ENCODE results near the gene MAB21L4.

MAB21L4 gene

DNA sequence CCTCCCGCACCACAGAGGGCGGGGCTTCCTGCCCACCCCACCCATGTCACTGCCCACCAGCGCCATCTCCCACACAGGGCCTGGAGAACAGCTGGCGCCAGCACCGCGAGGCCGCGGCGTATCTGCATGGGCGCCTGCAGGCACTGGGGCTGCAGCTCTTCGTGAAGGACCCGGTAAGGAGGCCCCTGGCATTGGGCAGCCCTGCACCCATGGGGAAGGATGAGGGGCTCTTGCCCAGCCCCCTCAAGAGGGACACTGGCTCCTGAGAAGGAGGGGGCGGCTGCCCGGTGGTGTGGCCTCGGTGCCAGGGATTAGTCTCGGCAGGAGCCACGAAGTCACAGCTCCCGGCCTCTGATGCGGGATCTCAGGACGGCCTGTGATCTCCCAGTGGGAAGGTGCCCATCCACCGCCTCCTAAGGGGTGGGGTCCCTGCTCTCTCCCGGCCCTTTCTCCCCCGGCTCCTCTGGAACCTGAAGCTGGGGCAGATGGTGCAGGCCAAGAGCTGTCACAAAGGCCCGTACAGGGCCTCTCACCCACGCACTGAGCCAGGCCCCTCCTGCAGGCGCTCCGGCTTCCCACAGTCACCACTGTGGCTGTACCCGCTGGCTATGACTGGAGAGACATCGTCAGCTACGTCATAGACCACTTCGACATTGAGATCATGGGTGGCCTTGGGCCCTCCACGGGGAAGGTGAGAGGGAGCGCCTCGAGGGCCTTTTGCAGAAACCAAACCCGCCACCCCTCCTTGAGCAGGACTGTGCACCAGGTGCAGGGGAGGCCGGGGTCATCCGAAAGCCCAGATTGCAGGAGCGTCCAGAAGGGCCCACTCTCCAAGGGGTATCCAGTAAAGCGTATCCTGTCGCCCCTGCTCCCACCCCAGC lies 18.3 kb downstream of the MAB21L4 start:
- no peak for DNase-seq (ENCODE audit: low read depth, low spot score)

DNA sequence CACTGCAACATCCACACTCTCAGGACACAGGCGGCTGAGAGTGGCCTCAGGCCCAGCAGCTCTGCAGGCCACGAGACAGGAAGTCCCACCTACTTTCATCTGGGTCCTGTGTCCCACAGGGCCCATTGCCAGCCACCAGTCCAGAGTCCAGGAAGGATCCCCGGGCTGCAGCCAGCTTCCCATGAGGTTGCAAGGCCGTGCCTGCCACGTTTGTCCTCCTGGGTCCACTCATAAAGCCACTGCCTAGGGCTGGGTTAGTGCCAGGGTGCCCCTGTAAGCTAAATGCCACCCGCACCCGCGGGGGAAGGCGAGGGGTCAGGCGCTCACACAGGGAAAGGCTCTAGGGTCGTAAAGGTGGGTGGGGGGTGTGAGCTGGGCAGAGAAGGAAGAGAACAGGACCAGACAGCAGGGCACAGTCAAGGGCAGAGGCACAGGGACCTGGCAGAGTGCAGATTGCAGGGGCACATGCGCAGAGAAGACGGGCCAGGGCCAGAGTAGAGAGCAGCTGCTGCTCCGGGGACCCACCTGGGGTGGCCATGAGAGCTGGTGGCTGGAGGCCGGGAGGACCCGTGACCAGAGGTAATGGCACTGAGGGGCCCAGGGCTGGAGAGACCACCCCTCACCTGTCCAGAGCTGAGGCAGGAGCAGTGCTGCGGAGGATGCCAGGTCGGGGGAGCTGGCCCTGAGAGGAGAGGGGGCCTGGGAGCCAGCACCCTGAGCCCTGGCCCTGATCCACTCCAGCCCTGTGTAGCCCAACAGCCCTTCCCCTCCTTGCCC lies 19.3 kb downstream of the MAB21L4 start:
- DNase-seq (ENCODE audit: low read depth, low spot score): no peak

DNA sequence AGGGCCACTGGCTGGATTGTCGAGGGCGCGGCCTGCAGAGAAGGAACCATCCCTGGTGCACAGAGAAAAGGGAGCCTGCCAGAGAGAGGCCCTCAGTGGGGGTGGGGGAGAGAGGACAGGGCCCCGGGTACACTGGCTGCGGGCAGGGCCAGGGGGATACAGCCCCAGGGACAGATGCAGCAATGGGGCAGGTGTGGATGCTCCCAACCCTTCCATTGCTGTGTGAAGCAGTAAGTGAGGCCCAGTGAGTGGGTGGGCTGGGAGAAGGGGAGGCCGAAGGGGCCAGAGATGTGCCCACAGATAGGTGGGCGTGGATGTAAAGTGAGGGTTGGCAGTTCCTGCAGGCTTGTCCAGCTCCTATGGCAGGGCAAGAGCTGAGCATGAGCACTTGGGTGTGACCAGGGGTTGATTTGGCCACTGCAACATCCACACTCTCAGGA lies 19.9 kb downstream of the MAB21L4 start:
- no peak for DNase-seq (ENCODE audit: low read depth, low spot score)

DNA sequence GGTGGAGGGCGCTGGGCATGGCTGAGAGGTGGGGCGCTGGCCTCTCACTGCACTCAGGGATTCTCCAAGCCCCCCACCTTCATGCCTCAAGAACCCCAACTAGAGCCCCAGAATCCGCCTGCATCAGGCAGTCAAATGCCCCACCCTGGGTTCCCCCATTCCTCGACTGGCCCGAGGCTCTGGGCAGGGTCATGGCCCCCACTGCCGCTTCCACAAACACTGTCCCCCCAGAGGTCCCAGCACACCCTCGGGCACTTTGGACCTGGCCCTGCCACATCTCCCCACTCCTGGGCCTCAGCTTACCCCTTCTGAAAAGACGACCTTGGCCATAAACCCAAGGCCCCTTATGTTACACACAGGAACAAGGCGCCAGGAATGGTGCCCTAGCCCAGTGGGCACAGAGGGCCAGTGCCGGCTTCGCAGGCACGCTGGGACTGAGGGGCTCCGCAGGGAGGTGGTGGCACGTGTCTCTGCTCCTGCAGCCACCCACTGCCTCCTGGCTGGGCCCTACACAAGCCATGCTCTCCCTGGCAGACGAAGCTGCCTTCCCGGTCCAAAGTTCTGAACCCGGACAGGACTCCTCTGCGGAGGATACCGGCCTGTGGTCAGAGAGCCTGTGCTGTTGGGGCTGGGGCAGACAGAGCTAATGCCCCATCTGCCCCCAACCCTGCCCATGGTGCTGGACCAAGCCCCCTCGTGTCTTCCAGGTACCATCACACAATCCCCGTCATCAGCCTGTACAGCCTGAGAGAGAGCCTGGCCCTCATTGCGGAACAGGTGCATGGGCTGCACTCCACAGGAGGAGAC lies 20.5 kb downstream of the MAB21L4 start:
- no peak for DNase-seq (ENCODE audit: low read depth, low spot score)

DNA sequence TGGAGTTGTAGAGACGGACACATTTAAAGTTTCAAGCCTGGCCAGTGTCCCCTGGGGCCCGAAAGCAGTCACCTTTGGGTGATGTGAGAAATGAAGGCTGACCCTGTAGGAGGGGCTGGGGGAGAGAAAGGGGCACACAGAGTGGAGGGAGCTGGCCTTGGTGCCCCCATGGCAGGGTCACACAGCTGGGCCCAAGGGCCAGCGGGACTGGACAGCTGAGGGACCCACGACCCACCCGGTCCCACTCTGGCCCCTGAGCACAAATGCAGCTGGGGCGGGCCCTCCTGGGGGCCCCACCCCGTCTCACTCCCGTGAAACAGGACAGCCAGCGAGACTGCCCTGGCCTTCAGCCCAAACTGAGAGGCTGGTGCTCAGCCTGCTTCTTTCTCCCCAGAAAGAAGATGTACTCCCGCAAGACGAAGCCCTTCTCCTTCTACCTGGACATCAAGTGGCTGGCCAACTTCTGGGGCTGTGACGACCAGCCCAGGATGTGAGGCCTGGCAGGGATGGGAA lies 21.2 kb downstream of the MAB21L4 start:
- DNase-seq (ENCODE audit: low read depth, low spot score): no peak

DNA sequence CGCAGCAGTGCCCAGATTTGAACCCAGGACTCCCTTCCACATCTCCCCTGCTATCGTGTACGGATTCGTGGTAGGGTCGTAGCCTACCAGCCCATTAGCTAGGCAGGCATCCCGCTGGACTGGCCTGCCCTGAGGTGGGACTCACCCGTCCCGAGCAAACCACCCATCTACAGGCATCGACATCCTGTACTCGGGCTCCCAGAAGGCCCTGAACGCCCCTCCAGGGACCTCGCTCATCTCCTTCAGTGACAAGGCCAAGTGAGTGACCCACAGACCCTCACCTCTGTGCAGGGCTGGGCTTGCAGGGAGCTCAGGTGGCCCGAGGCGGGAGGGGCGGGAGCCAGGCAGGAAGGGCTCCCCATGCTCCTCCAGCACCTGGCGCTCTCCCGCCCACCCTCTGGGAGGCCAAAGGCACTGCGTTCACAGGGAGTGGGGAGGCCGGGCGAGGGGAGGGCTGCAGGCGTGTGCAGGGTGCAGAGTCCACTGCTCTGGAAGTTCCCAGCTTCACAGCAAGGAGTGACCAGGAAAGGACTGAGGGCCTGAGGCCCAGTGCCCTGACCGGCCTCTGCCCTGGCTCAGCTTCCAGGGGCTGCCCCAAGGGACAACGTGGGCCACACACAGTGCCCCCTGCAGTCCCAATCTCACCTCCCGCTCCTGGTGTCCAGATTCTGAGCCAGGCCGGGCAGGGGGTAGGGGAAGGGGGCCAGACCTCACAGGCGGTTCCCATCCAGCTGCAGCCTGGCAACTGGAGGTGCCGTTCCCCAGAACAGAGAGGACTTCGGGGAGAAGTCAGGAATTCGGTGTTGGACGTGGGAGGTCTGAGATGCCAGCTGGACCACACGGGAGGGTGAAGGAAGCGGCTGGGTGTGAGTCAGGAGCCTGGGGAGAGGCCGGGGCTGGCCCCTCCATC lies 21.9 kb downstream of the MAB21L4 start:
- no peak for DNase-seq (ENCODE audit: low read depth, low spot score)

DNA sequence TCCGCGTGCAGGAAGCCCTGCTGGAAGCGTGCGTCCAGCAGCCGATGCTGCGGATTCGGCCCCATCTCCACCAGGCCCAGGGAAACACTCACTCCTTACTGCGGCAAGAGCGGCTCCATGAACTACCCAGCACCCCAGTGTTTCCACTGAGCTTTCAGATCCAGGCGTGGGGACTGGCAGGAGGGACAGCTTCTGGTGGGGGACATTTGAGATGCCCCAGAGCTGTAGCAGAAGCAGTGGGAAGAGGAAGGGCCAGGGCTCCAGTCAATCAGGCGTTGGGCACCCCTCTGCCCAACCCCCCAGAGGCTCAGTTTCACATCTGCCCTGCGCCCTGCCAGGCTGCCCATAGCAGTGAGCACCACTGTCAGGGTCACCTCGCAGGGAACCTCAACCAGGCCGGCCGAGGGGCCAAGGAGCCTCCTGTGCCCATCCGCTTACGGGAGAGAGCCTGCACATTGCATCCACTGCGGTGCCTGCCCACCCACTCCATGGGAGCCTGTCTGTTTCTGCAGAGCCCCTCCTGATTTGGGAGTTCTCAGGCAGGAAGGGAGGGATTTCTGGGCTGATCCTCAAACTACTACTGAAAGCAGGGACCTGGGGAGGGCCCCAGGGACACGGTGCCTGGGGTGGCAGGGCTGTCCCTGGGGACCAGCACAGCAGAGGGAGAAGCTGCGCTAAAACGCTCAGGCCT lies 22.7 kb downstream of the MAB21L4 start:
- no peak for DNase-seq (ENCODE audit: low read depth, low spot score)

DNA sequence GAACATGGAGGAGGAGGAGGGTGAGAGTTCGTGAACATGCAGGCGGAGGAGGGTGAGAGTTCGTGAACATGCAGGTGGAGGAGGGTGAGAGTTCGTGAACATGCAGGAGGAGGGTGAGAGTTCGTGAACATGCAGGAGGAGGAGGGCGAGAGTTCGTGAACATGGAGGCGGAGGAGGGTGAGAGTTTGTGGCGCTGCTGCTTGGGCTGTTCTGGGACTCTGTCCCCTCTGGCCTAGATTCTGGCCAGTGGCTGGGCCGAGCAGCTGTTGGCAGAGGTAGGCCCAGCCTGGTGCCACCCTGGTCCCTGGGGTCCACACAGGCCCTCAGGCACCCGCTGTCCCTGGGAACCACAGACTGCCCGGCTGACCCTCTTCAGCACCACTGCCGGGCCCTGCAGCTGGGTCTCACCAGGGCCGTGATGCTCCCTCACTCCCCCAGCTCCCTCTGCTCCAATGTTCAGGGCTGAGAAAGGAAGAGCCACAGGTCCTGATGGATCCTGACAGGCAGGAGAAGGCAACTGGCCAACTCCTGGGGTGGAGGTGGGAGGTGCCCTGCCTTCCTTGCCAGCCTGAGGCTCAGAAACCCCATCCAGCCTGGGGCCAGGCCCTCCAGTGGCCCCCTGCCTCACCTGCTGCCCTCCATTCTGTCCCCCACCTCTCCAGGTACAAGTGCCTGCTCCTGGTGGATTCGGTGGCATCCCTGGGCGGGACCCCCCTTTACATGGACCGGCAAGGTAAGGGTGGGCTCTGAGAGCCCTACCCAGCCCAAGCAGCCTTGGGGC lies 23.4 kb downstream of the MAB21L4 start:
- DNase-seq (ENCODE audit: low read depth, low spot score): no peak

DNA sequence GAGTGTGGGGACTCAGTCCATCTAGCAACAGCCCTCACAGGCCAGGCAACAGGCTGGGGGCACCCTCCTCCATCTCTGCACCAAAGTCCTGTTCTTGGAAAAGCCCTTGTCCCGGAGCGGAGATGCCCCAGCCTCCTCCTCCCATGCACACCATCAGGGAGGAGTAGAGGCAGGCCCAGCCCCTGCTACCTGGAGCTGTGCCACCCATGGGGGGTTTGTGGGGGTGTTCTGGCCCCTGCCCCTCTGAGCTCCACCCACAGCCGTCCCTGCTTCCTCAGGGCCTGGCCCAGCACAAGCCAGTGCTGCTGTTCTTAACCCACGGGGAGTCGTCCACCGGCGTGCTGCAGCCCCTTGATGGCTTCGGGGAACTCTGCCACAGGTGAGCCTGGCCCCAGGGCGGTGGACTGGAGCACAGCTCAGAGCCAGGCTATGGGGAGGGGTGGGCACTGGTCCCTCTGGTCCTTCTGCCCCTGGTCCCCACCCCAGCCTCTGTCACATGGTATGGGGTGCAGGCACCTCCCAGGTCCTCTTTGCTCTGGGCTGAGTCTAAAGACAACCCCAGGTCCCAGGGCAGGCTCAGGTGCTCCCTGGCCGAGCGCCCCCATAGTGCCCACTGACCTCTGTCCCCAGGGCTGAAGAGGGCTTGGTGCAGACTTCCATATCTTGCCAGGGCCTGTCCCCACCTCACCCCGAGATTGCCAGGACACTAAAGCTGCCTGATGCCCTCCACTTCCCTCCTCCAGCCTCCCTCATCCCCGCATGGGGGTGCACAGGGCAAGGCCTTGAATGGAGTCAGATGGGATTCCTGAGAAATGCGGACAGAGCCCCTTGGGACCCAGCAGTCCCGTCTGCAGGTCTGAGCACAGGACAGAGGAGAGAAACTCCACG lies 24.6 kb downstream of the MAB21L4 start:
- no peak for DNase-seq (ENCODE audit: low read depth, low spot score)

DNA sequence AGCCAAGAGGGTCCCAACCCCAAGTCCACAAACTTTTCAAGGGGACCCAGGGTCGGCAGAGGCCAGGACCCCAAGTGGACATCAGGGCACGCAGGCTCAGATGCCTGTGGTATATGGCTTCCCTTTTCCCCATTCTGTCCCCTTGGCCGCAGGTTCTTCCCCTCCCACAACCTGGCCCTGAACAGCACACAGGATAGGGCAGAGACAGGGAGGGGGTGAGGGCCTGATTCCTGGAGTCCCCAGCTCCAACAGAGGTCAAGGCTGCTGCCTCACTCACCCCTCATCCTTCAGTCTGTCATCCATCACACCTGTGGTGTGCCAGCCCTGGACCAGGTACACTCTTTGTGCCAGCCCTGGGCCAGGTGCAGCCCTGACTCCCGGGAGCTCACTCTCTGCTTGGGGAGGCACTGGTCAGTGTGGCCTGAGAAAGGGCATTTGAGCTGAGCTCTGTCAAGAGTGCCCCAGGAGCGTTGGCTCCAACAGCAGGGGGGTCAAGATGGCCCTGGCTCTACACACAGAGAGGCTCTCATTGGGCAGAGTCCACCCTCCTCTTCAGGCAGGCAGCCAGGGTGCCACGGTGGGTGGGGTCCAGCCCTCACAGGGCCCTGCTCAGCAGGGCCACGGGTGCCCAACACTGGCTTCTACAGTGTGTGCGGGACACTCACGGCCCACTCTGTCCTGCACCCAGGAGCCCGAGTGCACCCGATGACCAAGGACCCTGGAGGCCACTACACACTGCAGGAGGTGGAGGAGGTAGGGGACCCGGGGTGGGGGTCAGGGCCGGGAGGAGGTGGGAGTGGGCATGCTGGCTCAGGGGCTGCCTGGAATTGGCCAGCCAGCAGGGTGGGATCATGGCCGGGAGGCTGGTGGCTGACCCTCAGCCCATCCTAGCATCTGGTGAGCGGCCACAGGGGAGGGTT lies 25.7 kb downstream of the MAB21L4 start:
- no peak for DNase-seq (ENCODE audit: low read depth, low spot score)

DNA sequence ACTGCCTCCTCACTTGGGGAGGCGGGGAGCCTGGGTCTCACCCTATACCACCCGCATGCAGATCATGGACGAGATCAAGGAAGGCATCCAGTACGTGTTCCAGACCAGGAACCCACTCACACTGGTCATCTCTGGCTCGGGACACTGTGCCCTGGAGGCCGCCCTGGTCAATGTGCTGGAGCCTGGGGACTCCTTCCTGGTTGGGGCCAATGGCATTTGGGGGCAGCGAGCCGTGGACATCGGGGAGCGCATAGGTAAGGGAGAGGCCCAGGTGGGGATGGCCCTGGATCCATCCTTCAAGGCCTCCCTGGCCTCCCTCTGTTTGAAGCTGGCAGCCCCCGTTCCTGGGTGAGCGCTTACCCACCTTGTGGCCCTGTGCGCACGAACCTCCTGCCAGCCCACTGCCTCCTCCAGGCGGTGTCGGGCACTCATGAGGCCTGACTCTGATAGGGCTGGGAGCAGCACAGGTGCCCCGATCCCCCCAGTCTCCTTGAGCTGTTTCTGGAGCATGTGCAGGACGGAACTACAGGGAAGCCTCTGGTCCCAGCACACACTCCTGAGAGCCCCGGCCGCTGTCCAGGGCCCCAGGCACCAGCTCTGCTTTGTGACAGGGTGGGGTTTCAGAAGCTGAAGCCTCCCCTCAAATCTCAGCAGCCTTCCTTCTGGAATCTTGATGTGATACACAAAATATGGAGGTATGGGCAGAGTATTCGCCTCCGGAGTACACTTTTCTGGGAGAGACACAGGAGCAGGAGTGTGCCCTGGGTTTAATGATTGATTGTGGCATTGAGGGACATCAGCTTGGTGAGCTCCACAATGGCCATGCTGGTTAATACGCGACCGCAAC lies 26.6 kb downstream of the MAB21L4 start:
- no peak for DNase-seq (ENCODE audit: low read depth, low spot score)

DNA sequence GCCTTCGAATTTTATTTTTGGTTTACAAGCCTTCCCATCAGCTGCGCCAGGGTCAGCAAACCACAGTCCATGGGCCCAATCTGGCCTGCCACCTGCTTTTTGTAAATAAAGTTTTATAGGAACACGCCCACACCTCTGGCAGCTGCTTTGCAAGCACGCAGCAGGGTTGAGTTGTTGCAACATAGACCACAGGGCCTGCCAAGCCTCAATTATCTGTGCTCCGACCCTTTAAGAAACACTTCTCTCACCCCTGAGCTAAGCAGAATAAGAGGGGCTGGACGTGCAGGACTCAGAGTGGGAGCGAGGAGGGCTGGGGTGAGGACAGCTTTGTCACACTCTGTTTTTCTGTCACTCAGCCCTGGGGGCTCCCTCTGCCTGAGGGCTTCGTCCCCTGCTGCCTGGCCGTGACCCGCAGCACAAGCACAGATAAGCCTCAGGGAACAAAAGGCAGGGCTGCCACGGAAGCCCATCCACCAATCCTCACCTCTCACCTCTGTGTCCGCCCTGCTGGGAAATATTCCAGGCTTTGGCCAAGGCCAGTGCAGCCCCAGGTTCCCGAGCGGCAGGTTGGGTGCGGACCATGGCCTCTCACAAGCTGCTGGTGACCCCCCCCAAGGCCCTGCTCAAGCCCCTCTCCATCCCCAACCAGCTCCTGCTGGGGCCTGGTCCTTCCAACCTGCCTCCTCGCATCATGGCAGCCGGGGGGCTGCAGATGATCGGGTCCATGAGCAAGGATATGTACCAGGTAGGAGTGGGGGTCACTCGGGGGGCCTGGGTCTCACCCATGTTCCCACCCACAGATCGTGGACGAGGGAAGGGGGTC lies 27.5 kb downstream of the MAB21L4 start, which contains the start of gene AGXT:
Gene AGXT (plus strand): TSS at position 539 of the 823 bp plus-strand sequence. CDS start 42 bp downstream, at position 581.
- DNase-seq (ENCODE audit: low read depth, low spot score): no peak

DNA sequence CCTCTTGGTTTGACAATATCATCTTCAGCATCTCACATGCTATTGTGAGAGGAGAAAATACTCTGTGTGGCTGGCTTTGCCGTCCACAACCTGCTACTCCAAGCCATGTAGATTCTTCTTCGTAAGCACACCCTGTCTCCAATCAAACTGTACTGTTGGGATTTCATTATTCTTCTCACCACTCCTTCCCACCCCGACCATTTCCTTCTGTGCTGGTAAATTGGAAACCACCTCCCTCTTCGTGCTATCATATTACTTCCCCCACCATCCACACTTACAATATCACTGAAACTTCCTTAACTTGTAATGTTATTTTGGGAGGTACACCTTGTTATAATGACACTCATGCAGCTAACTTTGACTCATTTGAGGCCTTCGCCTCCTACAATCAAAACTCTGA lies 30.6 kb downstream of the MAB21L4 start:
- no peak for DNase-seq (ENCODE audit: low read depth, low spot score)

DNA sequence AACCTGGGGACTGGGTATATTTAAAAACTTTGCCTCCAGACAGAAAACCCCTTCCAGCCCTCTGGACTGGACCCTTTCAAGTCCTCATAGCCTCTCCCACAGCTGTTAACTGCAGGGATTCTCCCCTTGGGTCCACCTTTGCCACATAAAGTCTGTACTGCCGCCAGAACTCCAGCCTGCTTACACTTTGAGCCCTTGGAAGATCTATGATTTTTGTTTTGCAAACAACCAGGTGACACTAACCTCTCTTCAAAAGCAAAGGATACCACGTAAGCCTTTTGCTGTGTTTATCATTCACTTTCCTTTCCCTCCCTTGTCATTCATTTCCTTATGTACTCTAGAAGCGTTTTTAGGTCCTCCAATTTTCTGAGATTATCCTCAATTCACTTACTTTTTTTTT lies 31.5 kb downstream of the MAB21L4 start:
- no peak for DNase-seq (ENCODE audit: low read depth, low spot score)

DNA sequence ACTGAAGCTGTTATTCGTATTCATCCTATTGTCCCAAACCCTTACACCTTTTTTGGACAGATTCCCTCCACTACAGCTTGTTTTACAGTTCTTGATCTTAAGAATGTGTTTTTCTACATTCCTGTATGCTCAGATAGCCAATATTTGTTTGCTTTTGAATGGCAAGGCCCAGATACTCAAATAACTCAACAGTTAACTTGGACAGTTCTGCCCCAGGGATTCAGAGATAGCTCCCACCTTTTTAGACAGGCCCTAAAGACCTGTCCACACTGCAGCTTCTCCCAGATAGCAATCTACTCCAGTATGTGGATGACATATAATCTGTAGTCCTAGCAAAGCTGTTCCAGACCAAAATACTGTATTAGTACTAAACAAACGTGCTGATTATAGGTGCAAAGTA lies 34.4 kb downstream of the MAB21L4 start:
- DNase-seq (ENCODE audit: low read depth, low spot score): no peak
